H9 (cell line): ENCODE results near the gene AP4S1. TPM values are rescaled to one million over a fixed set of nuclear protein-coding genes. Genes with fewer than 3 reads are reported as not detected.
"Not testable (repeated sequence)": the region's sequence is repeated elsewhere in the genome, so short reads cannot be mapped to it uniquely, and the experiment has no call there.

ENCODE experiments used
- DNase-seq: peaks from one replicate; pipeline ENCODE4 v3.0.0-alpha.2; 2017
- H2AFZ ChIP-seq: one replicate; pipeline ENCODE4 v1.6.1; 2013; ENCODE audit warnings: mild to moderate bottlenecking, low read length, control low read depth, moderate library complexity
- H2AK5ac ChIP-seq: 2 replicates; pipeline ENCODE4 v1.6.1; 2013; ENCODE audit warnings: low read length, control low read depth, mixed read lengths; ENCODE audit not compliant: insufficient read length
- H2BK120ac ChIP-seq: one replicate; pipeline ENCODE4 v1.6.1; 2013; ENCODE audit warnings: low read depth, mild to moderate bottlenecking, low read length, control low read depth, inconsistent platforms; ENCODE audit not compliant: poor library complexity, severe bottlenecking
- H2BK12ac ChIP-seq: 2 replicates; pipeline ENCODE4 v1.6.1; 2013; ENCODE audit warnings: low read length, control low read depth, mixed read lengths, low read depth; ENCODE audit not compliant: insufficient read length
- H2BK15ac ChIP-seq: 2 replicates; pipeline ENCODE4 v1.6.1; 2013; ENCODE audit warnings: low read depth, low read length, control low read depth
- H2BK20ac ChIP-seq: one replicate; pipeline ENCODE4 v1.6.1; 2013; ENCODE audit warnings: low read depth, mild to moderate bottlenecking, low read length, control low read depth, inconsistent platforms; ENCODE audit not compliant: poor library complexity, severe bottlenecking
- H2BK5ac ChIP-seq: 2 replicates; pipeline ENCODE4 v1.6.1; 2013; ENCODE audit warnings: low read length, control low read depth, mixed read lengths; ENCODE audit not compliant: insufficient read length
- H3K14ac ChIP-seq: 2 replicates; pipeline ENCODE4 v1.6.1; 2013; ENCODE audit warnings: low read length, control low read depth; ENCODE audit not compliant: insufficient read depth
- H3K18ac ChIP-seq: 2 replicates; pipeline ENCODE4 v1.6.1; 2013; ENCODE audit warnings: low read depth, mild to moderate bottlenecking, mixed read lengths, low read length, control low read depth; ENCODE audit not compliant: insufficient read length
- H3K23ac ChIP-seq: 2 replicates; pipeline ENCODE4 v1.6.1; 2013; ENCODE audit warnings: low read length, control low read depth, mixed read lengths, low read depth; ENCODE audit not compliant: insufficient read length
- H3K23me2 ChIP-seq: 2 replicates; pipeline ENCODE4 v1.6.1; 2013; ENCODE audit warnings: low read depth, mild to moderate bottlenecking, mixed read lengths, low read length, control low read depth; ENCODE audit not compliant: insufficient read length, poor library complexity, severe bottlenecking
- H3K27ac ChIP-seq: 2 replicates; pipeline ENCODE4 v1.5.1; 2013; ENCODE audit warnings: low read length, control low read depth, mixed read lengths, low read depth; ENCODE audit not compliant: insufficient read length
- H3K27me3 ChIP-seq: 2 replicates; pipeline ENCODE4 v1.6.1; 2013; ENCODE audit warnings: low read length, control low read depth, inconsistent platforms; ENCODE audit not compliant: insufficient read depth
- H3K4ac ChIP-seq: 2 replicates; pipeline ENCODE4 v1.6.1; 2013; ENCODE audit warnings: low read depth, mild to moderate bottlenecking, control low read depth, inconsistent platforms, low read length, moderate library complexity
- H3K4me1 ChIP-seq: 2 replicates; pipeline ENCODE4 v1.6.1; 2013; ENCODE audit warnings: low read length, control low read depth, inconsistent platforms; ENCODE audit not compliant: insufficient read depth
- H3K4me2 ChIP-seq: 2 replicates; pipeline ENCODE4 v1.6.1; 2013; ENCODE audit warnings: low read length, control low read depth, mixed read lengths; ENCODE audit not compliant: insufficient read length, insufficient read depth
- H3K56ac ChIP-seq: 2 replicates; pipeline ENCODE4 v1.6.1; 2013; ENCODE audit warnings: low read depth, mild to moderate bottlenecking, mixed read lengths, low read length, control low read depth; ENCODE audit not compliant: insufficient read length
- H3K79me1 ChIP-seq: 2 replicates; pipeline ENCODE4 v1.6.1; 2013; ENCODE audit warnings: low read depth, mild to moderate bottlenecking, moderate library complexity, low read length, control low read depth, inconsistent platforms; ENCODE audit not compliant: insufficient read depth, poor library complexity, severe bottlenecking
- H3K79me2 ChIP-seq: 2 replicates; pipeline ENCODE4 v1.6.1; 2013; ENCODE audit warnings: low read length, control low read depth, inconsistent platforms; ENCODE audit not compliant: insufficient read depth
- H3K9ac ChIP-seq: 2 replicates; pipeline ENCODE4 v1.6.1; 2013; ENCODE audit warnings: low read length, control low read depth, mixed read lengths; ENCODE audit not compliant: insufficient read length; ENCODE audit errors: extremely low read depth
- H3K9me3 ChIP-seq: one replicate; pipeline ENCODE4 v1.6.1; 2013; ENCODE audit warnings: low read depth, low read length, inconsistent platforms; ENCODE audit not compliant: control insufficient read depth
- H3T11ph ChIP-seq: one replicate; pipeline ENCODE4 v1.6.1; 2013; ENCODE audit warnings: mild to moderate bottlenecking, low read length, control low read depth, inconsistent platforms
- H4K20me1 ChIP-seq: one replicate; pipeline ENCODE4 v1.6.1; 2013; ENCODE audit not compliant: control insufficient read depth, insufficient read length, insufficient read depth
- H4K5ac ChIP-seq: 2 replicates; pipeline ENCODE4 v1.6.1; 2013; ENCODE audit warnings: low read depth, mild to moderate bottlenecking, mixed read lengths, low read length, control low read depth; ENCODE audit not compliant: insufficient read length
- H4K8ac ChIP-seq: replicated peaks from 2 replicates; pipeline ENCODE4 v1.6.1; 2013; ENCODE audit warnings: low read length, control low read depth, mixed read lengths, low read depth; ENCODE audit not compliant: insufficient read length
- H4K91ac ChIP-seq: 2 replicates; pipeline ENCODE4 v1.6.1; 2013; ENCODE audit warnings: low read depth, mild to moderate bottlenecking, moderate library complexity, mixed read lengths, low read length, control low read depth; ENCODE audit not compliant: insufficient read length
- H3K27ac Mint-ChIP-seq, 3 experiments: 2 replicates in 2 of 3; 3 replicates in 1 of 3; pipeline ENCODE4 v1.8.0; 2020 to 2021; ENCODE audit warnings: mixed read lengths in 3 of 3, mild to moderate bottlenecking in 1 of 3, moderate library complexity in 1 of 3
- H3K27me3 Mint-ChIP-seq: 2 replicates; pipeline ENCODE4 v1.8.0; 2021; ENCODE audit warnings: low read depth, mild to moderate bottlenecking, moderate library complexity, mixed read lengths
- H3K36me3 Mint-ChIP-seq, 3 experiments: 2 replicates in 2 of 3; 3 replicates in 1 of 3; pipeline ENCODE4 v1.8.0; 2020 to 2021; ENCODE audit warnings: low read depth in 3 of 3, mixed read lengths in 3 of 3; ENCODE audit not compliant: insufficient read depth in 1 of 3
- H3K4me1 Mint-ChIP-seq, 2 experiments: 2 replicates each; pipeline ENCODE4 v1.8.0; 2020; ENCODE audit warnings: mixed read lengths in 2 of 2
- H3K4me3 Mint-ChIP-seq, 2 experiments: 2 replicates in 1 of 2; 3 replicates in 1 of 2; pipeline ENCODE4 v1.8.0; 2020 to 2021; ENCODE audit warnings: mild to moderate bottlenecking in 2 of 2, mixed read lengths in 2 of 2, moderate library complexity in 1 of 2
- H3K9me3 Mint-ChIP-seq, 2 experiments: 2 replicates in 1 of 2; 3 replicates in 1 of 2; pipeline ENCODE4 v1.8.0; 2020; ENCODE audit warnings: mild to moderate bottlenecking in 2 of 2, mixed read lengths in 2 of 2, moderate library complexity in 1 of 2
- CTCF ChIP-seq: fragments of 200-600 bp; sonication (generic); conservative IDR thresholded peaks from 3 replicates; pipeline ENCODE4 v1.8.0; 2021; ENCODE audit warnings: antibody characterized with exemption, mild to moderate bottlenecking
- WGBS: extraction: QIAGEN DNeasy Blood & Tissue Kit; methylation state at CpG from one replicate; pipeline ENCODE4 v1.1.7; 2013; ENCODE audit warnings: missing lambda C conversion rate, low lambda C conversion rate, mixed read lengths; ENCODE audit not compliant: insufficient read length; ENCODE audit errors: extremely low coverage; 5-methylcytosine and 5-hydroxymethylcytosine counted together
- total RNA-seq: library from RNA; stranded (reverse); gene quantifications from 2 replicates; pipeline ENCODE4 v1.2.1, GENCODE V29; 2021

AP4S1 gene
- total RNA-seq, 1 experiment from 2014 or later, result 13.7 TPM

GRCh38 chr14:31051511-31051910 is 26.1 kb downstream of the AP4S1 start:
- H3K4me1 ChIP-seq, result no peaks in the 10 kb centered on the region
- H3K4me2 ChIP-seq, result no peak overlapping the region
- no peak overlapping the region for H2BK5ac ChIP-seq
- no peaks in the 10 kb centered on the region for H3K27me3 Mint-ChIP-seq
- no peak overlapping the region for H3K4ac ChIP-seq
- no peak overlapping the region for H2AK5ac ChIP-seq
- no peaks in the 10 kb centered on the region for H3K4me1 Mint-ChIP-seq
- no peak for DNase-seq
- peaks cover 0 to 4% (median 0%) of the 10 kb centered on the region in 3 experiments; a peak in 1 of 7 replicates for H3K36me3 Mint-ChIP-seq
- H3K9me3 ChIP-seq, result no peaks in the 10 kb centered on the region
- H3K79me2 ChIP-seq, result no peaks in the 10 kb centered on the region
- H4K91ac ChIP-seq, result no peak overlapping the region
- H3K14ac ChIP-seq, result no peak overlapping the region
- H2BK12ac ChIP-seq, result no peak overlapping the region
- H2BK20ac ChIP-seq, result no peak overlapping the region
- H4K5ac ChIP-seq, result no peak overlapping the region
- no peaks in the 10 kb centered on the region for H3K23me2 ChIP-seq
- no peaks in the 10 kb centered on the region for H3K79me1 ChIP-seq
- H3K18ac ChIP-seq, result no peak overlapping the region
- no peaks in the 10 kb centered on the region for H3K27me3 ChIP-seq
- no peak overlapping the region for H3K23ac ChIP-seq
- no peak overlapping the region for H4K8ac ChIP-seq
- no peak overlapping the region for H3K27ac Mint-ChIP-seq
- H3K27ac ChIP-seq, result no peak overlapping the region
- TF ChIP-seq CTCF, result no peak
- H4K20me1 ChIP-seq, result no peaks in the 10 kb centered on the region
- H2AFZ ChIP-seq, result no peak overlapping the region
- no peaks in the 10 kb centered on the region for H3K9me3 Mint-ChIP-seq
- no peak overlapping the region for H3K56ac ChIP-seq
- no CpG with 5 or more reads among the region's 4 CpGs for WGBS
- H3K9ac ChIP-seq, result no peak overlapping the region
- H2BK120ac ChIP-seq, result no peak overlapping the region
- H3K4me3 Mint-ChIP-seq, result no peak overlapping the region
- H3T11ph ChIP-seq, result no peak overlapping the region
- H2BK15ac ChIP-seq, result no peak overlapping the region

- H3K4ac ChIP-seq, H2BK20ac ChIP-seq, H3K4me2 ChIP-seq, H2AK5ac ChIP-seq, H3K14ac ChIP-seq, H4K8ac ChIP-seq, H3K23me2 ChIP-seq, H3K9ac ChIP-seq, H2AFZ ChIP-seq, H3K18ac ChIP-seq, H3K23ac ChIP-seq, H3K9me3 Mint-ChIP-seq, H2BK15ac ChIP-seq, H4K5ac ChIP-seq, H3K4me1 ChIP-seq, H3K36me3 Mint-ChIP-seq, H4K20me1 ChIP-seq, H3K4me1 Mint-ChIP-seq, H2BK120ac ChIP-seq, H2BK12ac ChIP-seq, DNase-seq, H3T11ph ChIP-seq, H3K4me3 Mint-ChIP-seq, H3K79me2 ChIP-seq, H4K91ac ChIP-seq, H3K27me3 Mint-ChIP-seq, H3K56ac ChIP-seq, H3K79me1 ChIP-seq, H2BK5ac ChIP-seq, H3K27me3 ChIP-seq, H3K9me3 ChIP-seq, H3K27ac ChIP-seq: not testable (repeated sequence)
- H3K27ac Mint-ChIP-seq, result peak overlapping the region in 1 of 3 experiments; percentile 68; a peak in 1 of 7 replicates
- WGBS, result no CpG with 5 or more reads among the region's 9 CpGs
Measured at GRCh38 chr14:31052905-31053586, 27.6 kb downstream of the AP4S1 start.
